HepG2 (cell line): ENCODE data around the gene NRSN2. TPM values are rescaled to one million over a fixed set of nuclear protein-coding genes. Genes with fewer than 3 reads are reported as not detected.

Experiments
- ATAC-seq: fragments of 200-7000 bp; cut with Tn5 transposase; 3 replicates; pipeline ENCODE4 v1.9.1; 2020; ENCODE audit warnings: mild to moderate bottlenecking, moderate library complexity
- BruUV-seq: library from RNA; stranded (reverse); fragments of 400-500 nt; replicated peaks from 2 replicates; lab custom pipeline; 2021; lab: Mats Ljungman, UMichigan
- CTCF ChIA-PET: fragments of 300-600 bp; formaldehyde crosslinking; extraction: SDS; loops from one replicate; lab custom pipeline; 2021; ENCODE audit warnings: low total read pairs, inconsistent platforms, low intra/inter-chr PET ratio; lab: Yijun Ruan, JAX
- POLR2A ChIA-PET: fragments of 350-600 bp; sonication (Branson Sonifier 250); formaldehyde crosslinking; loops from one replicate; lab custom pipeline; 2020; ENCODE audit warnings: antibody characterized with exemption, inconsistent platforms; lab: Yijun Ruan, JAX
- DNase-seq: peaks from one replicate; pipeline ENCODE4 v3.0.0-alpha.2; 2015; ENCODE audit warnings: low spot score
- FAIRE-seq: peaks from 3 replicates; lab custom pipeline; 2011; peaks lifted over from hg19 to GRCh38; lab: Jason Lieb, UNC
- H2AFZ ChIP-seq: one replicate; pipeline ENCODE4 v1.6.1; 2011; ENCODE audit warnings: low read length, inconsistent platforms
- H3K27ac ChIP-seq: fragments of 300-600 bp; 3 replicates; pipeline ENCODE4 v1.8.0; 2011; ENCODE audit warnings: mixed run types, mild to moderate bottlenecking, mixed read lengths, low read length, inconsistent platforms; ENCODE audit not compliant: insufficient read depth; ENCODE audit errors: extremely low read length
- H3K27me3 ChIP-seq, 2 experiments: fragments of 200-600 bp in 1 of 2; 2 replicates in 1 of 2; 3 replicates in 1 of 2; pipeline versions ENCODE4 v1.6.0 to v1.8.0; 2011; ENCODE audit warnings: low read length in 2 of 2, mild to moderate bottlenecking in 2 of 2, moderate library complexity in 2 of 2, inconsistent platforms in 1 of 2; ENCODE audit not compliant: insufficient read depth in 2 of 2, control insufficient read depth in 1 of 2
- H3K36me3 ChIP-seq, 2 experiments: fragments of 200-600 bp in 1 of 2; replicated peaks in 1 of 2; 2 replicates in 1 of 2; 3 replicates in 1 of 2; pipeline versions ENCODE4 v1.5.1 to v1.8.0; 2011; ENCODE audit warnings: low read length in 2 of 2, inconsistent platforms in 1 of 2; ENCODE audit not compliant: insufficient read depth in 2 of 2, control insufficient read depth in 1 of 2
- H3K4me1 ChIP-seq: 2 replicates; pipeline ENCODE4 v1.5.1; 2012; ENCODE audit warnings: low read length, inconsistent platforms; ENCODE audit not compliant: insufficient read depth
- H3K4me2 ChIP-seq: 2 replicates; pipeline ENCODE4 v1.6.0; 2011; ENCODE audit warnings: low read depth, low read length, inconsistent platforms
- H3K4me3 ChIP-seq, 3 experiments: fragments of 200-600 bp in 1 of 3; sonication (generic), shearing (Covaris generic) in 1 of 3; replicated peaks in 1 of 3; 2 replicates each; pipeline ENCODE4 v1.5.1; 2011 to 2016; ENCODE audit warnings: low read length in 3 of 3, inconsistent platforms in 2 of 3, low read depth in 2 of 3, mild to moderate bottlenecking in 2 of 3, control low read depth in 1 of 3, mixed read lengths in 1 of 3; ENCODE audit not compliant: insufficient read depth in 1 of 3
- H3K79me2 ChIP-seq: one replicate; pipeline ENCODE4 v1.6.1; 2011; ENCODE audit warnings: low read length, inconsistent platforms; ENCODE audit not compliant: insufficient read depth
- H3K9ac ChIP-seq: 2 replicates; pipeline ENCODE4 v1.6.0; 2011; ENCODE audit warnings: mild to moderate bottlenecking, low read depth, low read length, inconsistent platforms; ENCODE audit not compliant: insufficient read depth
- H3K9me3 ChIP-seq: 2 replicates; pipeline ENCODE4 v1.5.1; 2012; ENCODE audit warnings: mild to moderate bottlenecking, low read length
- H4K20me1 ChIP-seq: 2 replicates; pipeline ENCODE4 v1.6.0; 2011; ENCODE audit warnings: inconsistent platforms, mild to moderate bottlenecking, low read length, moderate library complexity; ENCODE audit not compliant: insufficient read depth
- AGO2 ChIP-seq: fragments of 200-400 bp; formaldehyde crosslinking; optimal IDR thresholded peaks from 2 replicates; pipeline ENCODE3; 2017; ENCODE audit warnings: mild to moderate bottlenecking, low read depth, low read length, moderate library complexity
- CAMTA2 ChIP-seq: sonication (generic); formaldehyde crosslinking; IDR thresholded peaks from 2 replicates; pipeline ENCODE4 v1.4.0; 2020; ENCODE audit warnings: mild to moderate bottlenecking, missing genetic modification reagents, borderline replicate concordance
- EED ChIP-seq: sonication (generic); formaldehyde crosslinking; IDR thresholded peaks from 2 replicates; pipeline ENCODE4 v1.5.0; 2020; ENCODE audit warnings: mild to moderate bottlenecking, missing genetic modification reagents
- FOXO1 ChIP-seq: sonication (generic); formaldehyde crosslinking; IDR thresholded peaks from 2 replicates; pipeline ENCODE4 v1.4.0; 2020; ENCODE audit warnings: missing genetic modification reagents
- FOXP1 ChIP-seq, 2 experiments: fragments of 450-650 bp in 1 of 2; IDR thresholded peaks; 2 replicates each; pipeline ENCODE4 v1.6.1; 2017 to 2018; ENCODE audit warnings: antibody characterized with exemption in 1 of 2
- GTF2F1 ChIP-seq: fragments of 150-350 bp; IDR thresholded peaks from 2 replicates; pipeline ENCODE4 v1.6.1; 2014; ENCODE audit warnings: low read length
- HDAC2 ChIP-seq: sonication (generic); formaldehyde crosslinking; IDR thresholded peaks from 2 replicates; pipeline ENCODE4 v1.4.0; 2020; ENCODE audit warnings: missing genetic modification reagents
- MYC ChIP-seq: sonication (generic); formaldehyde crosslinking; IDR thresholded peaks from 2 replicates; pipeline ENCODE4 v1.9.0; 2021; ENCODE audit warnings: missing genetic modification reagents, borderline replicate concordance
- ZNF232 ChIP-seq: sonication (generic); formaldehyde crosslinking; IDR thresholded peaks from 2 replicates; pipeline ENCODE4 v1.4.0; 2020; ENCODE audit warnings: missing genetic modification reagents, borderline replicate concordance
- WGBS: methylation state at CpG from one replicate; pipeline ENCODE4 v1.1.6; 2017; ENCODE audit warnings: low lambda C conversion rate; 5-methylcytosine and 5-hydroxymethylcytosine counted together
- in situ Hi-C: cut with HindIII; loops from 2 replicates; pipeline ENCODE4 v1.10.0; 2017; ENCODE audit warnings: low pct_unique_long_range_greater_than_20kb; ENCODE audit not compliant: extremely low pct_ligation_motif_present
- intact Hi-C: fragments of 100-400 bp; cut with micrococcal nuclease; formaldehyde crosslinking; loops from one replicate; pipeline ENCODE4 v1.10.0; 2022; ENCODE audit not compliant: unreplicated experiment
- polyA plus RNA-seq, 8 experiments: library from polyadenylated mRNA; depleted of rRNA in 3 of 8; stranded (reverse) in 7 of 8; unstranded in 1 of 8; fragments of >200 nt; fragmentation: Illumina TruSeq in 4 of 8; extraction: Trizol in 4 of 8; gene quantifications; 2 replicates each; pipeline versions ENCODE4 v1.2.1 to v1.2.3, GENCODE V29; 2011 to 2016; ENCODE audit warnings: low read depth in 4 of 8, missing spikeins in 1 of 8, mixed read lengths in 1 of 8; ENCODE audit not compliant: insufficient read depth in 1 of 8
- total RNA-seq, 5 experiments: library from RNA; depleted of rRNA; stranded (reverse); fragments of >200 nt; fragmentation: Illumina TruSeq; extraction: Trizol; gene quantifications; 2 replicates each; pipeline ENCODE4 v1.2.3, GENCODE V29; 2016; ENCODE audit warnings: low read depth in 1 of 5
- TF ChIP-seq, protein P1 (sequence below): IDR thresholded peaks from 2 replicates; pipeline ENCODE4 v1.6.1; 2016; ENCODE audit warnings: missing genetic modification reagents, missing compliant biosample characterization
- TF ChIP-seq, protein P2 (sequence below): sonication (generic); formaldehyde crosslinking; IDR thresholded peaks from 2 replicates; pipeline ENCODE4 v1.4.0; 2020; ENCODE audit warnings: missing genetic modification reagents
- TF ChIP-seq, protein P3 (sequence below): sonication (generic); formaldehyde crosslinking; IDR thresholded peaks from 2 replicates; pipeline ENCODE4 v1.4.0; 2020; ENCODE audit warnings: missing genetic modification reagents, low read depth, mild to moderate bottlenecking, borderline replicate concordance
- TF ChIP-seq, protein P4 (sequence below): sonication (generic); formaldehyde crosslinking; IDR thresholded peaks from 2 replicates; pipeline ENCODE4 v1.4.0; 2020; ENCODE audit warnings: missing genetic modification reagents; ENCODE audit errors: not compliant biosample characterization

The NRSN2 gene
- total and polyA plus RNA-seq, 2 of the 13 experiments (the other 11 are each of a cell fraction or from before 2014, with no cell fraction given): 32.3 to 49.4 TPM

DNA sequence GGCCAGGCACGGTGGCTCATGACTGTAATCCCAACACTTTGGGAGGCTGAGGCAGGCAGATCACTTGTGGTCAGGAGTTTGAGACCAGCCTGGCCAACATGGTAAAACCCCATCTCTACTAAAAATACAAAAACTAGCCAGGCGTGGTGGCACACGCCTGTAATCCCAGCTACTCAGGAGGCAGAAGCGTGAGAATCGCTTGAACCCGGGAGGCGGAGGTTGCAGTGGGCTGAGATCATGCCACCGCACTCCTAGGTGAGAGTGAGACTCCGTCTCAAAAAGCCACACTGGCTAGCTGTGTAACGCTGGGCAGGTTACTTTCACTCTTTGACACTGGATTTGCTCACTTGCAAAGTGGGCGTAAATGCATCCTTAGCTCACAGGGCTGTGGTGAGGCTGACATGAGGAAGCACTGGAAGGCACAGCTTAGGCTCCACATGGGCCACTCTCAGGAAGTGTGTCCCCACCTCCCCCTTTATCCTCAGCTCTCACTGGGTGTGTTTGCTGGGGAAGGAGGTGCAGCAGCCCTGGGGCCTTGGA lies 25.7 kb downstream of the NRSN2 start (continued):
- TF ChIP-seq EED (peak; percentile 58; the same call in 1 of the 2 replicates), FOXO1 (CRISPR knock-in tag) (peak; percentile 54; the same call in 1 of the 2 replicates), MYC (CRISPR knock-in tag) (peak; percentile 5; the same call in 1 of the 2 replicates)

DNA sequence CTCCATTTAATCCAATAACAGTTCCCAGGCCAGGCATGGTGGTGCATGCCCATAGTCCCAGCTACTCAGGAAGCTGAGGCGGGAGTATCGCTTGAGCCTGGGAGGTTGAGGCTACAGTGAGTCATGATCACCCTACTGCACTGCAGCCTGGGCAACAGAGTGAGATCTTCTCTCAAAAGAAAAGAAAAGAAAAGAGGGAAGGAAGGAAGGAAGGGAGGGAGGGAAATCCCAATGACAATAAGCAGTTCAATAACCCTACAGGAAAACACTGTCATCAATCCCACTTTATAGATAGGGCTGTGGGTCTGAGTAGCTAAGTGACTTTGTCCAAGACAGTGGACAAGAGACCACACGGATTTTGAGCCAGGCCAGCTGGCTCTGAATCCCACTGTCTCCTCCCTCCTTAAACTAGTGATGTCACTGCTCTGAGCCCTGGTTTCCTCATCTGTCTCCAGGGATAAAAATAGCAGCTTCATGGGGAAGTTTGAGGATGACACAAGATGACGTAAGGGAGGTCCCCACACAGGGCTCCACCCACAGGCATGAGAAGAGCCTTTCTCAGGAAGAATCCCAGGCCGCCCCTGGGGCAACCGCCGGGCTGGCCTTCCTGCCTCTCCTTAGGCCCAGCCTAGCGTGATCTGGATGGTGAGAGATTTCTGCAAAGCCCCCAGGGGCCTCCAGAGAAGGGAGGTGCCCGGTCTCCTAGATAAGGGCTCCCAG lies 26.4 kb downstream of the NRSN2 start:
- BruUV-seq: no TSS peak
- Histone ChIP-seq H3K79me2 (no peaks in the 10 kb centered on the region), H3K36me3 (no peaks in the 10 kb centered on the region), H3K27ac (peak overlapping the region; percentile 88), H3K27me3 (no peaks in the 10 kb centered on the region), H3K4me1 (peaks cover 73% of the 10 kb centered on the region), H4K20me1 (no peaks in the 10 kb centered on the region), H3K4me2 (no peak overlapping the region), H3K4me3 (no peak overlapping the region), H2AFZ (no peak overlapping the region), H3K9ac (peak overlapping the region; percentile 73), H3K9me3 (no peaks in the 10 kb centered on the region)
- DNase-seq (peak; percentile 87), ATAC-seq (no peak), FAIRE-seq (peak; percentile 12)
- in situ Hi-C loops (no loop called here), intact Hi-C loops (no loop called here)
- CTCF ChIA-PET: no interaction called here
- POLR2A ChIA-PET: interaction anchor here (1.0 to 25.4 kb wide), 10 partner anchors 13 to 57 kb away, joined by 3 to 1587 read pairs (median 19); partner anchors contain the start of genes NRSN2, RBCK1, SOX12 and TRIB3
- WGBS: 89% methylated on average over 9 of the region's 9 CpGs
- TF ChIP-seq FOXP1 (IDR thresholded peaks at IDR 0.05) (no peak), FOXP1 (CRISPR knock-in tag; IDR thresholded peaks at IDR 0.05) (no peak), ZNF232 (CRISPR knock-in tag) (no peak), HDAC2 (CRISPR knock-in tag) (peak; percentile 34; the same call in 1 of the 2 replicates), AGO2 (no peak), GTF2F1 (no peak), CAMTA2 (0 out of 2 replicates have a peak, but pooled peaks have one; percentile 6)
- TF ChIP-seq, protein P1, sequence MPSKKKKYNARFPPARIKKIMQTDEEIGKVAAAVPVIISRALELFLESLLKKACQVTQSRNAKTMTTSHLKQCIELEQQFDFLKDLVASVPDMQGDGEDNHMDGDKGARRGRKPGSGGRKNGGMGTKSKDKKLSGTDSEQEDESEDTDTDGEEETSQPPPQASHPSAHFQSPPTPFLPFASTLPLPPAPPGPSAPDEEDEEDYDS (CRISPR knock-in tag): no peak
- TF ChIP-seq, protein P2, sequence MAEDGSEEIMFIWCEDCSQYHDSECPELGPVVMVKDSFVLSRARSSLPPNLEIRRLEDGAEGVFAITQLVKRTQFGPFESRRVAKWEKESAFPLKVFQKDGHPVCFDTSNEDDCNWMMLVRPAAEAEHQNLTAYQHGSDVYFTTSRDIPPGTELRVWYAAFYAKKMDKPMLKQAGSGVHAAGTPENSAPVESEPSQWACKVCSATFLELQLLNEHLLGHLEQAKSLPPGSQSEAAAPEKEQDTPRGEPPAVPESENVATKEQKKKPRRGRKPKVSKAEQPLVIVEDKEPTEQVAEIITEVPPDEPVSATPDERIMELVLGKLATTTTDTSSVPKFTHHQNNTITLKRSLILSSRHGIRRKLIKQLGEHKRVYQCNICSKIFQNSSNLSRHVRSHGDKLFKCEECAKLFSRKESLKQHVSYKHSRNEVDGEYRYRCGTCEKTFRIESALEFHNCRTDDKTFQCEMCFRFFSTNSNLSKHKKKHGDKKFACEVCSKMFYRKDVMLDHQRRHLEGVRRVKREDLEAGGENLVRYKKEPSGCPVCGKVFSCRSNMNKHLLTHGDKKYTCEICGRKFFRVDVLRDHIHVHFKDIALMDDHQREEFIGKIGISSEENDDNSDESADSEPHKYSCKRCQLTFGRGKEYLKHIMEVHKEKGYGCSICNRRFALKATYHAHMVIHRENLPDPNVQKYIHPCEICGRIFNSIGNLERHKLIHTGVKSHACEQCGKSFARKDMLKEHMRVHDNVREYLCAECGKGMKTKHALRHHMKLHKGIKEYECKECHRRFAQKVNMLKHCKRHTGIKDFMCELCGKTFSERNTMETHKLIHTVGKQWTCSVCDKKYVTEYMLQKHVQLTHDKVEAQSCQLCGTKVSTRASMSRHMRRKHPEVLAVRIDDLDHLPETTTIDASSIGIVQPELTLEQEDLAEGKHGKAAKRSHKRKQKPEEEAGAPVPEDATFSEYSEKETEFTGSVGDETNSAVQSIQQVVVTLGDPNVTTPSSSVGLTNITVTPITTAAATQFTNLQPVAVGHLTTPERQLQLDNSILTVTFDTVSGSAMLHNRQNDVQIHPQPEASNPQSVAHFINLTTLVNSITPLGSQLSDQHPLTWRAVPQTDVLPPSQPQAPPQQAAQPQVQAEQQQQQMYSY (CRISPR knock-in tag): no peak
- TF ChIP-seq, protein P3, sequence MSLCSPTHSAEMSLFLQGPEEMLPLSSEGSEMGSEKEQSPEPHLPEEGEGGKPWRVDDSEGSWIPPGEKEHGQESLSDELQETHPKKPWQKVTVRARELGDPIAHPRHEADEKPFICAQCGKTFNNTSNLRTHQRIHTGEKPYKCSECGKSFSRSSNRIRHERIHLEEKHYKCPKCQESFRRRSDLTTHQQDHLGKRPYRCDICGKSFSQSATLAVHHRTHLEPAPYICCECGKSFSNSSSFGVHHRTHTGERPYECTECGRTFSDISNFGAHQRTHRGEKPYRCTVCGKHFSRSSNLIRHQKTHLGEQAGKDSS (CRISPR knock-in tag): 0 out of 2 replicates have a peak, but pooled peaks have one; percentile 21
- TF ChIP-seq, protein P4, sequence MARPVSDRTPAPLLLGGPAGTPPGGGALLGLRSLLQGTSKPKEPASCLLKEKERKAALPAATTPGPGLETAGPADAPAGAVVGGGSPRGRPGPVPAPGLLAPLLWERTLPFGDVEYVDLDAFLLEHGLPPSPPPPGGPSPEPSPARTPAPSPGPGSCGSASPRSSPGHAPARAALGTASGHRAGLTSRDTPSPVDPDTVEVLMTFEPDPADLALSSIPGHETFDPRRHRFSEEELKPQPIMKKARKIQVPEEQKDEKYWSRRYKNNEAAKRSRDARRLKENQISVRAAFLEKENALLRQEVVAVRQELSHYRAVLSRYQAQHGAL: no peak
